Testis (tissue), 3 donors: ENCODE results near the gene MCCC2. TPM values are rescaled to one million over a fixed set of nuclear protein-coding genes. Genes with fewer than 3 reads are reported as not detected.

Experiments used
- DNase-seq: peaks from one replicate; pipeline ENCODE4 v3.0.0-alpha.2; 2019
- H3K27ac ChIP-seq, 2 donors: fragments of 200-600 bp; sonication (generic); one replicate each; pipeline ENCODE4 v1.5.1; 2019
- H3K27me3 ChIP-seq: fragments of 200-600 bp; sonication (generic); one replicate; pipeline ENCODE4 v1.5.1; 2019
- H3K36me3 ChIP-seq: fragments of 200-600 bp; sonication (generic); one replicate; pipeline ENCODE4 v1.5.1; 2017; ENCODE audit warnings: low read depth; ENCODE audit errors: missing control alignments
- H3K4me1 ChIP-seq: fragments of 200-600 bp; sonication (generic); one replicate; pipeline ENCODE4 v1.5.1; 2019
- H3K4me3 ChIP-seq, 2 donors: fragments of 200-600 bp; sonication (generic); one replicate each; pipeline ENCODE4 v1.5.1; 2017 to 2019
- H3K9me3 ChIP-seq: fragments of 200-600 bp; sonication (generic); one replicate; pipeline ENCODE4 v1.5.1; 2017
- POLR2A ChIP-seq: fragments of 450-650 bp; IDR thresholded peaks from one replicate; pipeline ENCODE4 v1.6.1; 2017; ENCODE audit warnings: antibody characterized with exemption, mild to moderate bottlenecking, moderate library complexity
- WGBS, 2 donors: methylation state at CpG; one replicate each; pipeline ENCODE4 v1.1.5; 2018; 5-methylcytosine and 5-hydroxymethylcytosine counted together
- intact Hi-C: fragments of 100-400 bp; cut with DNase I; formaldehyde crosslinking; loops from one replicate; pipeline ENCODE4 v1.15.1; 2023; ENCODE audit warnings: low total_unique reads
- polyA plus RNA-seq: library from polyadenylated mRNA; stranded (reverse); fragments of 350-450 nt; fragmentation: Illumina TruSeq; extraction: RNeasy Lipid Tissue Mini Kit (QIAGEN cat#74804); gene quantifications from one replicate; pipeline ENCODE4 v1.2.3, GENCODE V29; 2014; ENCODE audit warnings: low read depth, low replicate concordance; ENCODE audit not compliant: insufficient read depth
- small RNA-seq, 2 donors: library from RNA; depleted of rRNA; stranded (forward); fragments of <200 nt; gene quantifications; one replicate each; pipeline ENCODE3, GENCODE V24; 2016
- total RNA-seq, 2 donors: library from RNA; depleted of rRNA; stranded (reverse); fragments of >200 nt; gene quantifications; one replicate each; pipeline ENCODE4 v1.2.3, GENCODE V29; 2016
- TF ChIP-seq, protein P1 (sequence below), 3 experiments: fragments of 450-650 bp in 2 of 3; fragments of 200-600 bp in 1 of 3; sonication (generic) in 1 of 3; IDR thresholded peaks; one replicate each; pipeline ENCODE4 v1.5.1; 2016 to 2019; ENCODE audit warnings: antibody characterized with exemption in 3 of 3, mild to moderate bottlenecking in 2 of 3, moderate library complexity in 1 of 3

The MCCC2 gene
- total and polyA plus RNA-seq, 3 donors from 2014 or later, result 24.7 to 30.0 (median 29.0) TPM

DNA sequence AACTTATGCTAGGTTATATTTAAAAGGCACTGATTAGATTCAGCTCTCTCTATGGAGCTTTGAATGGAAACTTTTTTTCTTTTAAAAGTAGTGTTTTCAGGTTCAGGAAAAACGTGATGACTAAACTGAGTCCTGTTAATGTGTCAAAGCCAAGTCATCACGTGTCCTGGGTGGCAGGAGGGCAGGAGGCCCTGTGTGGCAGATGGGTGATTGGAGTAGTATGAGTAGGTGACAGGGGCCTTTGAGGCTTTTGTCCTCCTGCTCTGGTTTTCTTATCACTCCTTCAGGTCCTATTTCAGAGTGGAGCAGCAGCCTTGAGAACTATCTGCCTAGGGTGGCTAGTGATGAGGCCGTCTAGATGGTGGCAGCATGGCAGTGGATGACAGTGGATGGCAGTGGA, 114.3 kb downstream of the MCCC2 start:
- H3K27ac ChIP-seq, result no peak overlapping the region
- no peaks in the 10 kb centered on the region for H3K4me1 ChIP-seq
- TF ChIP-seq, protein P1, sequence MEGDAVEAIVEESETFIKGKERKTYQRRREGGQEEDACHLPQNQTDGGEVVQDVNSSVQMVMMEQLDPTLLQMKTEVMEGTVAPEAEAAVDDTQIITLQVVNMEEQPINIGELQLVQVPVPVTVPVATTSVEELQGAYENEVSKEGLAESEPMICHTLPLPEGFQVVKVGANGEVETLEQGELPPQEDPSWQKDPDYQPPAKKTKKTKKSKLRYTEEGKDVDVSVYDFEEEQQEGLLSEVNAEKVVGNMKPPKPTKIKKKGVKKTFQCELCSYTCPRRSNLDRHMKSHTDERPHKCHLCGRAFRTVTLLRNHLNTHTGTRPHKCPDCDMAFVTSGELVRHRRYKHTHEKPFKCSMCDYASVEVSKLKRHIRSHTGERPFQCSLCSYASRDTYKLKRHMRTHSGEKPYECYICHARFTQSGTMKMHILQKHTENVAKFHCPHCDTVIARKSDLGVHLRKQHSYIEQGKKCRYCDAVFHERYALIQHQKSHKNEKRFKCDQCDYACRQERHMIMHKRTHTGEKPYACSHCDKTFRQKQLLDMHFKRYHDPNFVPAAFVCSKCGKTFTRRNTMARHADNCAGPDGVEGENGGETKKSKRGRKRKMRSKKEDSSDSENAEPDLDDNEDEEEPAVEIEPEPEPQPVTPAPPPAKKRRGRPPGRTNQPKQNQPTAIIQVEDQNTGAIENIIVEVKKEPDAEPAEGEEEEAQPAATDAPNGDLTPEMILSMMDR (IDR thresholded peaks at IDR 0.05), result no peak
- no peak for TF ChIP-seq POLR2A
- intact Hi-C loops, result no loop called here
- no peak for DNase-seq
- no peaks in the 10 kb centered on the region for H3K27me3 ChIP-seq
- 64 to 72% methylated on average over 3 of the region's 3 CpGs for WGBS, 2 donors
- no peak overlapping the region for H3K4me3 ChIP-seq
- no peaks in the 10 kb centered on the region for H3K36me3 ChIP-seq
- no peaks in the 10 kb centered on the region for H3K9me3 ChIP-seq

DNA sequence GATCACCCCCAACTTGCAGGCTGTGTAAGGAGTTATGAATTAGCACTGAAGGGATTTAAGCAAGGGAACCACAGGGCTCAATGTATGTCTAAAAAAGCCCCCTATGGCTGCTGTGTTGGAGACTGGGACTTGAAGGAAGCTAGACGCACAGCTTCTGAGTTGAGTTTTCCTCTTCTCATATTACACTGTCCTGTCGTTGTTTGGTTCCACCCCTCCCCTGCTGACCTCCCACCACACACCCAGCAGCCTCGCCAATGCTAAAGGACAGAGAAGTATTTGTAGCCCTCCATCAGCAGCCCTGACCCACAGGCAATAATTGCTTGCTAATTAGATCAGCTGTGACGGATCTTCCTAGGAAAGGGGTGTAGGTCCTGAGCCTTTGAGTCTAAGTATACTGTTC, 116.8 kb downstream of the MCCC2 start:
- 54 to 55% methylated on average over 4 of the region's 4 CpGs for WGBS, 2 donors
- no peak for DNase-seq
- no peak overlapping the region for H3K4me3 ChIP-seq
- intact Hi-C loops, result no loop called here
- TF ChIP-seq, protein P1 (IDR thresholded peaks at IDR 0.05), result no peak
- TF ChIP-seq POLR2A, result no peak
- H3K4me1 ChIP-seq, result no peaks in the 10 kb centered on the region
- H3K27me3 ChIP-seq, result no peaks in the 10 kb centered on the region
- H3K27ac ChIP-seq, result no peak overlapping the region
- H3K36me3 ChIP-seq, result no peaks in the 10 kb centered on the region
- no peaks in the 10 kb centered on the region for H3K9me3 ChIP-seq

DNA sequence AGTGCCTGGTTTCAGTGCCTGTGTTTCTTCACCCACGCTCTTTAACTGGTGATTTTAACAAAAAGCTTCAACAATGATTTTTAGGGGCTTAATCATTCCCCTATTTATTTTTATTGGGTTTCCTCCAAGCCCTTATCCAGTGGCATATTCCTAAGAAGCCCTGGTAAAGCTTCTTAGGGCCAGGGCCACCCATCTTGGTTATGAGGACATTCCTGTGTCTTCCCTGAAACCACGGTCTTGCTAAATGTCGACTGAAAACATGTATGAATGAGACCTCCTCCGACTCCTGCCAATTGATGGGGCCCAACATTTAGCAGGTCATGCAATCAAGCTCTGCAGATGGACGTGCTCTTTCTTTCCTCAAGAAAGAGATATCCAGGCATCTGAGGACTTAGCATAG, 118.3 kb downstream of the MCCC2 start:
- DNase-seq, result no peak
- H3K4me3 ChIP-seq, result no peak overlapping the region
- no peaks in the 10 kb centered on the region for H3K9me3 ChIP-seq
- H3K27me3 ChIP-seq, result no peaks in the 10 kb centered on the region
- no peaks in the 10 kb centered on the region for H3K36me3 ChIP-seq
- H3K4me1 ChIP-seq, result no peaks in the 10 kb centered on the region
- 91 to 93% methylated on average over 5 of the region's 5 CpGs for whole genome bisulfite sequencing, 2 donors
- intact Hi-C loops, result no loop called here
- no peak for TF ChIP-seq POLR2A
- TF ChIP-seq, protein P1 (IDR thresholded peaks at IDR 0.05), result no peak
- H3K27ac ChIP-seq, result no peak overlapping the region

DNA sequence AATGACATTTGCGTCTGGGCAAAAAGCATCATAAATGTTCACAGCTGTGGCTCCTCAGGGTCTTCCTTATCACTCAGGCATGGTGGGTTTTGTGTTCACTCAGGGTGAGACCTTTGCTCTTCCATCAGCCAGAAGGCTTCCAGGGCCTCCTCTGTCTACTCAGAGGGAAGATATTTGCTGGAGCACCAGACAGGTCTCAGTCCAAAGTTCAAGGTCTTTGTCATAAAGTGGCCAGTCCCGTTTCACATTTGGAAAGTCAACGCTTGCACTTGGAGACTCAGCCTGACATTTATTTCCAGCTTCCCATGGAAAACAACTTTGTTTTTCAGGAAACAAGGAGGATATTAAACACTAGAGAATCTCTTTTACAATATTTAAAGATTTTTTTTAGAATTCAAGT, 119.8 kb downstream of the MCCC2 start:
- Histone ChIP-seq H3K27me3 (no peaks in the 10 kb centered on the region), H3K9me3 (no peaks in the 10 kb centered on the region), H3K4me3 (no peak overlapping the region), H3K4me1 (no peaks in the 10 kb centered on the region), H3K27ac (no peak overlapping the region), H3K36me3 (no peaks in the 10 kb centered on the region)
- intact Hi-C loops, result no loop called here
- TF ChIP-seq, protein P1 (IDR thresholded peaks at IDR 0.05), result no peak
- DNase-seq, result no peak
- 46 to 54% methylated on average over 3 of the region's 3 CpGs for WGBS, 2 donors

Small RNA genes within 50 kb of the gene (small RNA-seq; reads per million reads assigned to genes)
- gene HMGN1P12, result 0 reads per million in 2 donors

Other genes with a start within 250 kb of the MCCC2 start
- gene BDP1, start 131.7 kb upstream of the MCCC2 start, total RNA-seq, result 10 to 100 TPM; 34.6 to 47.3 TPM
- 7.5 TPM for gene BDP1, start 131.7 kb upstream of the MCCC2 start, polyA plus RNA-seq
- 10 to 100 TPM; 15.0 to 18.2 TPM for gene CARTPT, start 131.9 kb downstream of the MCCC2 start, total RNA-seq
- 35.8 TPM for gene CARTPT, start 131.9 kb downstream of the MCCC2 start, polyA plus RNA-seq